Type B pancreatic cell (in vitro differentiated cells): ENCODE results near the gene OR52E8. TPM values are rescaled to one million over a fixed set of nuclear protein-coding genes. Genes with fewer than 3 reads are reported as not detected.
A peak's percentile ranks its signal among the peaks of the same experiment; 100 is the strongest.

Experiments used
- DNase-seq: peaks from one replicate; pipeline ENCODE4 v3.0.0; 2021; ENCODE audit warnings: mixed read lengths; ENCODE audit not compliant: unreplicated experiment; ENCODE audit errors: extremely low spot score
- H3K27ac Mint-ChIP-seq: 2 replicates; pipeline ENCODE4 v1.8.0; 2021; ENCODE audit warnings: mild to moderate bottlenecking, mixed read lengths
- H3K27me3 Mint-ChIP-seq: 2 replicates; pipeline ENCODE4 v1.8.0; 2021; ENCODE audit warnings: mixed read lengths
- H3K36me3 Mint-ChIP-seq: 2 replicates; pipeline ENCODE4 v1.8.0; 2021; ENCODE audit warnings: mixed read lengths
- H3K4me1 Mint-ChIP-seq: one replicate; pipeline ENCODE4 v1.8.0; 2021; ENCODE audit warnings: mixed read lengths; ENCODE audit not compliant: unreplicated experiment
- H3K4me3 Mint-ChIP-seq: 2 replicates; pipeline ENCODE4 v1.8.0; 2021; ENCODE audit warnings: mild to moderate bottlenecking, mixed read lengths
- H3K9me3 Mint-ChIP-seq: 2 replicates; pipeline ENCODE4 v1.8.0; 2021; ENCODE audit warnings: mixed read lengths
- CTCF ChIP-seq: fragments of 200-600 bp; sonication (generic); conservative IDR thresholded peaks from 2 replicates; pipeline ENCODE4 v1.5.0; 2021; ENCODE audit warnings: antibody characterized with exemption, mild to moderate bottlenecking
- total RNA-seq: library from RNA; stranded (reverse); gene quantifications from 2 replicates; pipeline ENCODE4 v1.2.1, GENCODE V29; 2021; ENCODE audit warnings: low replicate concordance

OR52E8 gene
- total RNA-seq, 1 donor from 2014 or later: not detected

DNA sequence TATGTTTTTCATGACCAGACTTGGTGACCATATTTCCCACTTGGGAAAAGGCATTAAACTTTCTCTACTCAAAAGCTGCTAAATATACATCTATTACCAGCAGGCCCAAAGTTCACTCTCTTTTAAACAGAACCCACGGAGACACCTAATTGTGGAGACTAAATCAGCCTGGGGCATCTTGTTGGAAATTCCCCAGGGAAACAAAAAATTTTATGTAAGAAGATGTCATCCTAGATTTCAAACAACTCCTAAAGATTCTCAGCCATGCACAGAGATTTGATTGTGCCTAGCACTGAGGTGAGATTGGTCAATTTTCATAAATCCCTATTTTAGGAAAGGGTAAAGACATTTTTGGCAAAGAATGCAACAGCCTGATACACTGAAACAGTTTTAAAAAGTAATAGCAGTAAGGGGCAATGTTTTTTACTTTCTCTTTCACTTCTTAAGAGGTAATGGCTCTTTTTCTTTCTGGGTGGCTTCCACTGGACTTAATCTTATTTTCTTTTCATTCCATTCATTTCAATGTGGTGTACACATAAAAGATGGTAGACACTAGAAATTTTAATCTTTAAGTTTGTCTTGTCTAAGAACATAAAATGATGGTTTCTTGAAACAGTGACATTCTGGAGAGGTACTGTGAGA, 39.1 kb downstream of the OR52E8 start:
- Mint-ChIP-seq H3K4me3 (no peak overlapping the region), H3K4me1 (no peaks in the 10 kb centered on the region), H3K27ac (no peak overlapping the region), H3K27me3 (no peaks in the 10 kb centered on the region), H3K9me3 (no peaks in the 10 kb centered on the region), H3K36me3 (no peaks in the 10 kb centered on the region)
- DNase-seq: no peak
- TF ChIP-seq CTCF: no peak

DNA sequence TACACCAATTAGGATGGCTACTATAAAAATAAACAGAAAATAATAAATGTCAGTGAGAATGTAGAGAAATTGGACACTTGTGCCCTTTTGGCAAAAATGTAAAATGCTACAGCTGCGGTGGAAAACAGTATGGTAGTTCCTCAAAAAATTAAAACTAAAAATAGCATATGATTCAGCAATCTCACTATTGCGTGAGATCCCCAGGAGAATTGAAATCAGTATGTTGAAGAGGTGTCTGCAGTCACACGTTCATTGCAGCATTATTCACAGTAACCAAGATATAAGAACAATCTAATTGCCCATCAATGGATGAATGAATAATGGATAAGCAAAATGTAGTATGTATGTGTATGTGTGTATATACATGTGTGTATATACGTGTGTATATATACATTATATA, 42.0 kb downstream of the OR52E8 start:
- DNase-seq: no peak
- no peaks in the 10 kb centered on the region for H3K4me1 Mint-ChIP-seq
- no peaks in the 10 kb centered on the region for H3K9me3 Mint-ChIP-seq
- no peak overlapping the region for H3K27ac Mint-ChIP-seq
- no peaks in the 10 kb centered on the region for H3K36me3 Mint-ChIP-seq
- peaks cover 1% of the 10 kb centered on the region for H3K27me3 Mint-ChIP-seq
- no peak overlapping the region for H3K4me3 Mint-ChIP-seq
- TF ChIP-seq CTCF: no peak

DNA sequence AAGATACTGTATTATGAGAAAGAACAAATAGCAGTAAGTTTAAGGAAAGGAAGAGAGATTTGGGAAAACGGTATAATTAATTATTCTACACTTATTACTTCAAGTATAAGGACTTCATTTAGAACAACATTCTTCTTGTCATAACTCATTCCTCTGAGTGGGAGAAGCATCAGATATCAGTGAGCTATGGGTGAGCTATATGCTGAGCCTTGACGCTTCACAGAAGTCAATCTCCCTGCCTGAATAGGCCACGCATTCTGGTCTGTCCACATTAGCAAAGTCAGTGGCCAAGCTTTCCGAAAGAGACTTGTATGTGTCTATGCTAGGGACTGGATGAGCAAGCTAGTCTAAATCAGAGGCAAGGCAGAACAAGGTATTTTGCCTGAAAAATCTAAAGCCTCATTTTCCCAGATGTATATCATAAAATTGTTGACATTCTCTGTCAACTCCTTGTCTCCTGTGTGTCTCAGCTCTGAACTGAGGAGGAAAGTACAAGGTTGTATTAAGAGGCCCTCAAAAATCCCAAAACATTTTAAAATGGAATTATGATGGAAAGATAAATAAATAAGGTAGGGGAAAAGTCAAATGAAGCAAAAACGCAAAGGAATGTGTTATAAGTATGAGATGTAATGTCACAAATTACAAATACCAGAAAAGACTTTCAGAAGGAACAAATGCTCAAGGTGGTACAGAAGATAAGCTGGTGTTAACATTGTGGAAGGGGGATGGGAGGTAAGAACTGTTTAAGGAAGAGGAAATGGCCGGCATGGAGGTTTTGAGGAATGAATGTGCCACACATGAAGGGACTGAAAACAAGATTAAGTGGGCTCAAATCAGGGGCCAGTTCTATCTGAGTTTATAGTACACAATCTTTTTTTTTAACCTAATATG, 47.3 kb downstream of the OR52E8 start:
- Mint-ChIP-seq H3K4me1 (peaks cover 10% of the 10 kb centered on the region), H3K4me3 (no peak overlapping the region), H3K27me3 (peaks cover 25% of the 10 kb centered on the region), H3K27ac (no peak overlapping the region), H3K9me3 (no peaks in the 10 kb centered on the region), H3K36me3 (no peaks in the 10 kb centered on the region)
- no peak for DNase-seq
- no peak for TF ChIP-seq CTCF

GRCh38 chr11:5809122-5809519, 48.4 kb downstream of the OR52E8 start:
- Mint-ChIP-seq H3K4me3 (peak overlapping the region; percentile 87), H3K27ac (peak overlapping the region; percentile 77), H3K4me1 (peaks cover 10% of the 10 kb centered on the region)

DNA sequence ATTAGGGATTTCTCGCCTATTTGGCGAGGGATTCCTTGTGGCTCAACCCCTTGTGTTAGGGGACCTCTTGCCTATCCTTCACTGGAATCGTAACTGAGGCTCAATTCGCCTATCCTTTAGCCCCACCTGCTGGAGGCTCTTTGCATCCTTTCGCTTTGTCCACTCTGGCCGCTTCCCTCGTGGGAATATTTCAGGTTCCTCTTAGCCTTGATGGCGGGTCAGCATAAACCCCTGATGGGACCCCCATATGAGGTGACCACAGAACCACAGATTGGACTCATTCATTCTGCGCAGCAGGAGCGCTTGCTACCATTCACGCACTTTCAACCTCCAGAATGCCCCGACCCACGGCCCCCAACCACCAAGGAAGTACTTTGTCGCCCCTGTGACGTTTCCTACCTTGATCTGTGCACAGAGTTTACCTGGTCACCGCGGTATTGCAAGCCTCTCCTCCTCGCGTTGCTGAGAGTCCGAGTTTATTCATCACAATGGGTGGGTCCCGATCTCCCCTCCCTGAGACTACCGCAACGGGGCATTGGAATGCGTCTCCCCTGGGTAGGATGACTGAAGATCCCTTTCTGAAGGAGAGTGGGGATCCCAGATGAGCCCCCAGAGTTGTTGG, 48.9 kb downstream of the OR52E8 start, which contains the start of gene OR52N2:
OR52N2 (plus strand) TSS at position 425 of the 622 bp plus-strand sequence. CDS start 11,412 bp downstream, outside the sequence.
- peak; percentile 90 for TF ChIP-seq CTCF
- Mint-ChIP-seq H3K27ac (peak within 1 kb of the TSS; percentile 77), H3K27me3 (peaks cover 29% of the 10 kb centered on the region)

More at GRCh38 chr11:5809122-5809519, 48.4 kb downstream of the OR52E8 start:
- no peak for DNase-seq
- TF ChIP-seq CTCF: no peak
- no peaks in the 10 kb centered on the region for H3K36me3 Mint-ChIP-seq
- H3K9me3 Mint-ChIP-seq: peaks cover 4% of the 10 kb centered on the region
- peaks cover 29% of the 10 kb centered on the region for H3K27me3 Mint-ChIP-seq

More for the DNA sequence above, 48.9 kb downstream of the OR52E8 start, which contains the start of gene OR52N2:
- peak within 1 kb of the TSS; percentile 87 for H3K4me3 Mint-ChIP-seq
- H3K4me1 Mint-ChIP-seq: peaks cover 10% of the 10 kb centered on the region
- DNase-seq: no peak
- H3K9me3 Mint-ChIP-seq: peaks cover 6% of the 10 kb centered on the region
- H3K36me3 Mint-ChIP-seq: no peaks in the 10 kb centered on the region
